ENCODE results near the gene SLC35E3.

- TF ChIP-seq ZNF274 (IDR thresholded peaks at IDR 0.05; ENCODE audit: low read depth, low read length) (no peak), YY1 (IDR thresholded peaks at IDR 0.05; ENCODE audit: insufficient read depth, insufficient read length) (no peak)
Measured at GRCh38 chr12:68727776-68728175, 18.2 kb upstream of the SLC35E3 start.
